Activated CD8-positive, alpha-beta memory T cell treated with anti-CD3 and anti-CD28 coated beads, Interleukin-2, amount 50 U/mL, for 48 hours (primary cell): ENCODE measurements around the gene KLHL29.

Source experiments
- DNase-seq: peaks from one replicate; pipeline ENCODE4 v3.0.0-alpha.2; 2020

Gene KLHL29

DNA sequence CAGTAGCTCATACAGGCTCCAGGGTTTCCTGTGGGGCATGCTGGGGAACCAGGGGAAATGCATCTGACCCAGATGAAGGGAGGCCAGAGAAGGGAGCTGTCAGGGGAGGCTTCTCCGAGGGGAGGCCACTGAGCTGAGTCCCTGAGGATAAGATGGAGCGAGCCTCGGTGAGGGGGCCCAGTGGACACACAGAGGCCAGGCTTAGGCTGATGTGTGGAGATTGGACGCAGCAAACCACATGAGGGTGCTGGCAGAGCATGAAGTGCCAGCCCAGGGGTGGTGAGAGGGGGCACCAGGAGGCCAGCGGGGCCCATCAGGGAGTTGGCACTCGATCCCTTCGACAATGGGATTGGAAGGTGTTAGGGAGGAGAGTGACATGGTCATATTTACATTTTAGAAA is 235.0 kb downstream of the KLHL29 start:
- DNase-seq, result no peak

DNA sequence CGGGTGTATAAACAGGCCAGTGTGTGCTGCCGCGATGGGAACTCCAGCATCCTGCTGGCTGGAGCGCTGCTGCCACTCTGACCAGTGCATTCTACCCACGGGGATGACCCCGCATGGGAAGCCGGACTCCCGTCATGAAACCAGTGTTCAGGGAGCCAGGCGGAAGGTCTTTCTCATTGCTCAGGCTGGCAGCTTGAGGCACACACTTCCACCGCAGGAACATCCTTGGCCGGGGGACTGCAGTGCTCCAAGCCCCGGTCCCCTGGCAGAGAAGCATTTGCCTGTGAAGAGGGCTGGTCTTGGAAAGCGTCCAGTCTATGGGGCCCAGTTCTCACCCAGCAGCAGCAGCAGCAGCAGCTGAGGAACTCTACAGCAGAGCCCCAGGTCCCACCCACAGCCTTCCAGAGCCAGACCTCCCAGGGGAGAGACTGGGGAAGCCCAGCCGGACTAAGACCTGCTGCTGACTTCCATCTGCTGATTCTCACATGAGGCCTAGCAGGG is 235.9 kb downstream of the KLHL29 start:
- DNase-seq, result no peak

DNA sequence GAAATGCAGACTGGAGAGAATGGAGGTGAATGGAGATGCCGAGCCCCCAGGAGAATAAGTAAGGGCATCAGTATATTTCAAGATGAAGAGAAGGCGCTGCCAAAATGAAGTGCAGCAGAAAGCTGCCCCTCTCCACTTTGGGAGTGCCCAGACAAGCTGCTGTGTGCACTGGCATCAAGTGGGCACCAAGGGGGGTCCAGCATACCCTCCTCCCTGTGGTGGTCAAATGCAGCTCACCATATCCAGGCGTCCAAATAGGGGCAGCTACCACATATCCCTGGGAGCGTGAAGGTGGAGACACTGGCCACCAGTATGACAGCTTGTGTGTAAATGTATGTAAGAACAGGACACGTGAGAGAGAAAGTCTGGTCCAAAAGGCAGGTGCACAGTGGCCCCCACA is 236.6 kb downstream of the KLHL29 start:
- no peak for DNase-seq

DNA sequence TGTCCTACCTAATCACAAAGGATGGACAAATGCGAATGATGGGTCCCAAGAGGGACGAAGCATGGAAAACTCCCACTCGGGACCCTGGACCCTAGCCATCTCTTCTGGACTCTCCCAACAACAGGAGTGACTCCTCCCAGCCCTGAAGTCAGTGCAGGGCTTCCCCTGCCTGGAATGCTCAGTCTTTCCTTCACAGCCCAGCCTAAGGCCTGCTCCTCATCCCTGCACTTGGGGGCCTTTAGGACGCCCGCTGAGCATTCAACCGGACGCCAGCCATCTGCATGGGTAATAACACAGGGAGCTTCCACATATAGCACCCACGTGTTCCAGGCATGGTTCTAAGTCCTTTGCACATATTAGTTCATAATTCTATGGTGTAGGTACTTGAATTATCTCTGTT is 237.5 kb downstream of the KLHL29 start:
- DNase-seq, result no peak

DNA sequence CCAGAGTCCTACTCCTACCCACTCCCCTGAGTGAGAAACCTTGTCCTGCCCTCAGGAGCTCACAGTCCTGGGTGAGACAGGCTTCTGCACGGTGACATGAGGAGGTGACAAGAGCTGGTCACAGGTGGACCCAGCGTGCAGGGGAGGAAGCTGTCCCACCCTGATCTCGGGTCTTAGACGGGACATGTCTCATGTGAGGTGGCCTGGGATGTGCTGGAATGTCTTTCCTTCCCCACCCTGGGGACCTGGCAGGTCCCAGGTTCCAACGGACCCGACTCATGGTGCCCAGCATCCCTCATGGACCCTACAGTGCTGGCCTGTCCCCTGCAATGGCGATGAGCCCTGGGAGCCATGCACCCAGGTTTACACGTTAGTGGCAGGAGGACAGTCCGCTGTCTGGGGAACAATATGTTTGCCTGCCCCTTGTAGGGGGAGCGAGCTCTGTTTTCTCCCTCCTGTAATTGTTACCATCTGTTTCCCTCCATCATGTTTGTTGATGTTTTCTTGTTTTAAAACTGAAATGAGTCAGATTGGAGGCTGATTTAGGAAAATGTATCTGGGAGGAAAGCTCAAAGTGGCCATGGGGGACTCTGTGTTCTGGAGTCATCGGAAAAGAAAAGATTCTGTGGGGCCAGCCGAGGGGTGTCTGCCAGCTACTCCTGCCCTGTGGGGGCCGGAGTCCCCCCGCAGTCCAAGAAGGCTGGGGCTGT is 238.1 kb downstream of the KLHL29 start:
- DNase-seq, result no peak

DNA sequence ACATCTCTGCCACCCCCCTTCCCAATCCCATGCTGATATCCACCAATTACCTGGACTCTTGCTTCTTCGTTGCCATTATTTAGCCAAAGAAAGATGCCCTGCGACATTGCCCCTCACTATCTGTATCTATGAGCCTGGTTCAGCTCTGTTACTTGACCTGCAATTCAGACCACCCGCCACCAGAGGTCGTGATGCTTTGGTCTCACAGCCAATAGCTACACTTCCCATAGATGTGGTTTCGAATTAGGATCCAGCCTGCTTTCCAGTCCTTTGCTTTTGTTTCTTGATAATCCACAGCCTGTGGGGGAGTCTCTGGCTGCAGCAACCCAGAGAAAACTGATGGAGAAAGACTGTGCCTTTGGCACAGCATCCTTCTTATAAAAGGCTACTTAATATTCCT is 239.4 kb downstream of the KLHL29 start:
- peak; percentile 79 for DNase-seq

DNA sequence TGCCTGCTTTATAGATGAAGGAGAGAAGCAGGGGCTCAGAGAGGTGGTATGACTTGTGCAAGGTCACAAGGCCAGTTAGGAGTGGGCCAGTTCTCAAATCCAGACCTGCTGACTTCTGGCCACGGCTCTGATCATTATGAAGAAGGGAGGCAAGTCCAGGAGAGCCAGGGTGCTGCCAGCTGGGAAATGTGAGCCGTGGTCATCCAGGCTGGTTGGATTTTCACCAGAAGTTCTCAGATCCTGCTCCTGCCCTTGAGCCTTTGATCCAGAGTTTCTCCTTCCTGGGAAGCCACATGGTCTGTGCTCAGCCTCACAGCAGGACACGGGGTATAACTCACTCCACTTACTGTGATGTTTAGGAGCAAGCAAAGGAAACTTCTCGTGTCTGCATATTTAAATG is 239.9 kb downstream of the KLHL29 start:
- no peak for DNase-seq

DNA sequence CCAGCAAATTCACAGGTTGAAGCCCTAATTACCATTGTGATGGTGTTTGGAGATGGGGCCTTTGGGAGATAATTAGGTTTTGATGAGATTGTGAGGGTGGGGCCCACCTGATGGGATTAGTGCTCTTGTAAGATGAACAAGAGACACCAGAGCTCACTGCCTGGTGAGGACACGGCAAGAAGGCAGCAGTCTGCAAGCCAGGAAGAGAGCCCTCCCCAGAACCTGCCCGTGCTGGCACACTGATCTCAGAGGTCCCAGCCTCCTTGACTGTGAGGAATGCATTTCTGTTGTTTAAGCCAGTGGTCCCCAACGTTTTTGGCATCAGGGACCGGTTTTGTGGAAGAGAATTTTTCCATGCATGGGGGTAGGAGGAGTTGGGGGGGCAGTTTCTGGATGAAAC is 240.7 kb downstream of the KLHL29 start:
- DNase-seq, result no peak

DNA sequence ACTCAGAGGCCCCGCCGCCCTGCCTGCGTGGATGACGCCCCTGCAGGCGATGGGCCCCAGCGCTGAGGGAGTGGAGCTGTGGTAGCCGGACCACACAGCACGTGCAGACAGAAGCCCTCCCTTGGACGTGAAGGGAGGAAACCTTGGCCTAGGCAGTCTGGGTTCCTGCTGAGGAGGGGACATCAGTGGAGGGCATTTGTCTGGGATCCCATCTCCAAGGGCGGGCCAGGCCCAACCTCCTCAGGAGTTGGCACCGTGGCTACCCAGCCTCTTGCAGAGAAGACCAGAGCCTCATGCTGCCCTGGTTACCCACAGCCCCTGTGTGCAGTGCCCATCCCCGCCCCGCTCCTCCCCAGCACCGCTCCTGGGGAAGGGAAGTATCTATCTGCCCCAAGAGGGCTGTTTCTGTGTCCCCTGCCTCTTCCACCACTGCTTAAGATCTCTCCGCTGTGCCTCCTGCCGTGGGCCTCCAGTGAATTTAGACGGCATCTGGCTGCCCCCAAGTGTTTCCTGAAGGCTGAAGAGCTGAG is 241.8 kb downstream of the KLHL29 start:
- no peak for DNase-seq

DNA sequence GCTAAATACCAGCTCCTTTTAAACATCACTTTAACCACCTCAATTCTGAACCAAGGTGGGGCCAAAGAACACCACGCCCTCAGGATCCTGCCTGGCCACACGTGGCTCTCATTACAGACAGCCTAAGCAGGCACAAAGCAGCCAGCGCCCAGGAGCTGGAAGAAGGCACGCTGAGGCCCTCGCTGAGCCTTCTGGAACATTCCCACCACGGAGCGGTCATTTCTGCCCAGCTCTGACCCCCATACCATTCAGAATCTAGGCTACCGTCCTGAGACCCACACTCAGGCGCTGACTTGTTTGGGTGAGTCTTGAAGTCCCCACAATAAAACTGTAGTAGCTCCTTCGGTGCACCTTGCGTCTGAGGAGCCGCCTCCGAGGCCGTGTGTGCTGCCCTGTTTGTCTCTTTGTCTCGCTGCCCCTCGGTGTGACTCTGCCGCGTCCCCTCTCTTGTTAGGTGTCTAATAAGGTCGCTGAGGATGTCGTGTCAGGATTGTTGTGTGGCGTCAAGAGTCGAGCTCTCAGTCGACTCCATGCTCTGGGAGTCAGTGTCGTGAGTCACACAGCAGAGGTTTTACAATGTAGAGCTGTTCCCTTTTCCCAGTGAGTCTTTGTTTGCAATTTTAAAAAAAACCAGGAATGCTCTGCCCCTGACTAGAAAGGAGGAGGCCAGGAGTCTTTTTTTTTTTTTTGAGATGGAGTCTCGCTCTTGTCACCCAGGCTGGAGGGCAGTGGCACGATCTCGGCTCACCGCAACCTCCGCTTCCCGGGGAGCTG is 242.4 kb downstream of the KLHL29 start:
- no peak for DNase-seq

DNA sequence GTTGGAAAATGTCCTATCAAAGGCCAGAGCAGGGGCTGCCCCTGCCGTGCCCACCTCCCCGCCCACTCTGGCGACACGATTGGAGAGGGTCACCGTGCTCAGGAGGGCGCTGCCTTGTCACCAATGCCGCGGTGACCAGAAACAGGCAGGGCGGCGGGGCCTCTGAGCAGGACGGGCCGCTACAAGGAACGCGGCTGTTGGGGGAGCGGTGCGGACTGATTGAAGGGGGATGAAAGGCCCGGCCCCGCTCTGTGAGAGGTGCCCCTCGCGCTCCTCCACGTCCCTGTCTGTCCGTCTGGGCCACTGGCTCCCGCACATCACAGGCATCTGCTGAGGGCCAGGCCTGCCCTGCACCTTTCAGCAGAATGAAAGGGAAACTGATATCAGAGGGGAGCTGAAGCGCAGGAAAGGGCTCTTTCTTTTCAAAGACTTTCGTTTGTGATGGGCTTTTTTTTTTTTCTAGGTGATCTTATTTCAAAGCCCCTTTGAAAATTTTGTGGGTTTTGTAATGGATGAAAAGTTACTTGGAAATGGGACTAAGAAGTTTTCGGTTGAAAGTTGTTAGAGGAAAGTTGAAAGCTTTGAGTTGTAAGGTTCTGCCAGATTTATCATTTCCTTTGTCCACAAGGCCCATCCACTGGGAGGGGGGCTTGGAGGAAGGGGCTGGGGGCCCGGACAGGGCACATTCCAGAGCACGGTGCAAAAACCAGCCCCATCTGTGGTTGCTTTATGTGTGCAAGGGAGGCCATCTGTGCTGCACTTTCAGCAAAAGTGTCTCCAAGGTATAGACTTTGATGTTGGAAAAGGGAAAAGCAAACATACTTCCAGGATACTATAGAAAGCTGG is 244.2 kb downstream of the KLHL29 start:
- DNase-seq, result no peak

DNA sequence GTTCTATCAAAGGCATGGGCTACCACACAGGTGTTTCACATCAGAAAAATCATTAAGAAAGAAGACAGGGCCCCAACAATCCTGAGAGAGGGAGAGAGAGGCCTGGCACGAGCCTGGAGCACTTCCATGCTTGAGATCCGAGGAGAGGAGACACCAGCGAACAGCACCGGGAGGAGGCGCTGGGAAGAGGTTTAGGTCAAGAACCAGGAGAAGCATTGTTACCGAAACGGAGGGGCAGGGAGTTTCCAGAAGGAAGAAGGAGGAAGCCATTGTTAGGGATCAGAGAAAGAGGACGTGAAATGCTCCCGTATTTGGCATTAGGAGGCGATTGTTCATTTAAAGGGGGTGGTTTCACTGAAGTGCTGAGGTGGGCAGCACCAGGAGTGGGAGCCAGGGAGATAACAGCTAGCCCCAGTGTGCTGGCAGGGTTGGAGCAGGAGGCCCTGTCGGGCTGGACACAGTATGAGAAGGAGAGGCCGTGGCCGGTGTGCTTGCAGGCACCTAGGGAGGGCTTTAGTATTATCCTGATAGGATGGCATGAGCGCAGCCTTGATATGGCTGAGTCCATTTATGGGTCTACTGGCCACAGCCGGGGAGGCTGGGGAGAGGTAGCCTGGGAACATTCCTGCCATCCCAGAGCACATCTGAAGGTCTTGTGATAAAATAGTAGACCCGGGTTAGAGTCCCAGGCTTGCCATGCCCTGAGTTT is 244.9 kb downstream of the KLHL29 start:
- no peak for DNase-seq

DNA sequence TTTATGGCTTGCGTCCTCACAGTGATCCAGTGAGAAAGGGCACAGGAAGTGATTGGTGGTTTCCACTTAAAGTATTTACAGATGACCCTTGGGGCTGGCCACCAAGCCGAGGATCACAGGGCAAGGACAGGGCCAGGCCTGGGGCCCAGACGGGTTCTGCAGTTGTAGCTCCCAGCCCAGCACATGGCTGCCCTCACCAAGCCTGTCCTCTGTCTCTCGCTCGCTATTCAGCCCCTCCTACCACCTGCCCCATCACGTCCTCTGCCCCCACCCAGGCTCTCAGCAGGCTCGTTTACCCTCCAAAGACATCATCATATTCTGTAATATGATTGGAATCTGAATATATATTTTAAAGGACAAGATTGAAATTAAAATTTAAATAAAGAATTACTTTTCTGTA is 246.0 kb downstream of the KLHL29 start:
- DNase-seq, result no peak

DNA sequence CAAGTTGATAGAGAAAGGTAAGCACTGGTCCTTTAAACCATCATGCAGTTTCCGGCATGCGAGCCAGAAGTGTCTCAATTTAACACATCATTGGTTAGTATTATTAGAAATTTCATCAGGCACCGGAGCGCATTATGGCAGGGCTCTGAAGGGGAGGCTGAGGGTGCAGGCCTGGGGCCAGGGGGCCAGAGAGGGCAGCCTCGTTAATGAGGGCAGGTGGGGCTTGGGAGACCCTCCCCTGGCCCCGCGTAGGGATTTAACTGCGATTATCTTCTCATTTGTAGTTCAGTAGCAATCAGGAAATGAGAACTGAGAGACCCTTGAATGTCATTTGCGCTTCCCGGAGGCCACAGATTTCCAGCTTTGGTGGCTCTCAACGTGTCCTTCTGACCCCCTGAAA is 246.4 kb downstream of the KLHL29 start:
- no peak for DNase-seq

DNA sequence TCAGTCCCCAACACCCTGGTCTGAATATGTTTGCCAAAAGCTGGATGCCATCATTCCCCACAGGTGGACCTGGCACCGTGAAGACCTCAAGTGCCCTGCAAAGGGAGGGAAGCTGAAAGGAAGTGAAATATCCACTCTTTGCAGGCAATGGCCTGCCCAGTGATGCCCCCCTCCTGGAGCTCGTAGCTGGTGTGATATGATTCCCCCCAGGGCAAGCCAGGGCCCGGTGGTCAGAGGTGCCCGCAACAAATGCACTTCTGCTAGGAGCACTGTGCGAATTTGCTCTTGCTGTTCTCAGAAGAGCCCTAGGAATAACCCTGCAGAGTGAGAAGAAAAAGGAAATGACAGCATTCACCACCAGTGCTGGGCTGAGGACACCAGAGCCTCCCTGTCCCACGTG is 247.4 kb downstream of the KLHL29 start:
- no peak for DNase-seq

DNA sequence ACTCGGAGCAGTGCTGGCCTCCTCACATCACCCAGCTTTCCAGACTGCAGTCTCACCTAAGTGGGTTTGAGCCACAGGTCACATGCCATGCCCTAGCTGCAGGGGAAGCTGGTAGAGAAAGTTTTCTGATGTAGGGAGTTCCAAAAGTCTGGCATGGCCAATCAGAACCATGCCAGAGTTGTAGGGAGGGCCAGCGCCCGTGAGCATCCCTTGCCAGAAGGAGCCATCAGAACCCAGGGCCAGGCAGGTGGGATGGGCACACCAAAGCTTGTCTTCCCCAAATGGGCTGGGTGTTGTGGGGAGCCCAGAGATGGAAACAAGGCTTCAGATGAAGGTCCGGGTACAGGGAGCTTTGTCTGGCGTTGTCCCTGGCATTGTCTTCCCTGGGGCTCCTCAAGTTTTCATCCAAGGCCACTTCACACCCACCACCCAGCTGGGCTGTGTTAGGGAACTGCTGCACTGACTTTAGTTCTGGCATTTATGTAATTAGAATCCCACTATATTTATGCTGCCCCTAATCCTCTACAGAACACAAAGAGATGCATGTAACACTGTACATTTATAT is 247.9 kb downstream of the KLHL29 start:
- no peak for DNase-seq

DNA sequence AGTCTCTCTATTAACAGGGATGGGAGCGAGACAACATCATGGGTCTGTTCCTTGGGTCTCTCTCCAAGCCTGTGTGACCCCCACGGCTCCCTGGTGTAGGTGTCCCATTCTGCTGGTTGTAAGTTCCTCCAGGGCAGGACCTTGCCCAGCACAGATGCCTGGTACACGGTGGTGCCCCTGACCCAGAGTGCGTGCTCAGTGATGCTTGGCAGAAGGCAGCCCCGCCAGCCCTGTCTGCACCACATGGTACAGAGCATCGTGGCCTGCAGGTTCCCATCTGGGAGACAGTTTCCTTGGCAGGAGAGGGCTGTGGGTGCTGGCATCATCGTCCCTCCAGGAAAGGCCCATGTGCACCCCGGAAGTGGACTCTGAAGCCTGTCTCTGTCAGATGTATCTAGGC is 249.0 kb downstream of the KLHL29 start:
- DNase-seq, result no peak

DNA sequence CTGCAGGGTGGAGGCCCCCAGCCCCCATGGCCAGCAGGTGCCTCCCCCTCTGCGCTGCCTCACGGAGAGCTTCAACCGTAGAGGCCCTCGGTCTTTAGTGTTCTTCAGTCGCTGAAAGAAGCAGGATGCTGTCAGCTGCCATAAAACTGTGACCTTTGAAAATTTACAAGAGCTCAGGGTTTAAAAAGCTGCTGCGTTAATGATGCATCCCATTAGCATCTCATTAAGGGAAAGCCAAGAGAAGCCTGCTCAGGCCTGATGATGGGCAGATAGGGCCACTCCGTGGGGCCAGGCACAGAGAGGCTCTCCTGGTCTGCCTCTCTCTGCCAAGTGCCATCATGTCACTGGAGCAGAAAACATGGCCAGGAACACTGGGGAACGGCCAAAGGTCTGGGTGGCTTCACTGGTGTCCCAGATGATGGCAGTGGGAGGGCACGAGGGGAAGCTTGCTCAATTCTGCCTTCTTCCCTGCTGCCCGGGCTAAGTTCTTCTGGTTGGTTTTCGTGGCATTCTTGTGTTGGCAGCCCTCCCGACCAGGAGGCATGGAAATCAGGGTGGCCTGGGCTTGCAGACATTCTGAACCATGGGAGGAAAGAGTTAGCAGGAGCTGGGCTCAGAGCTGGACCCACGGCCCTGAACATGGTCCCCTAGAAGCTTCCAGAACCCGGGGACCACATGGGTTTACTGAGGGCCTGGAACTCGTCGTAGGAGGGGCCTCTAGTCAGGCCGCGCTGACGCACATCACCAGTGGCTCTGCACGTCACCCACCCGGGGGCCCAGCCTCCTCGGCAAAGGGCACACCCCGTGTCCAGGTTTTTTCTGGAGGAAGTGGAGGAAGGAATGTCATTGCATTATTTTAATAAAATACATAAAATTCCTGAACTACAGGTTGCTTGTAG is 250.7 kb downstream of the KLHL29 start:
- no peak for DNase-seq

DNA sequence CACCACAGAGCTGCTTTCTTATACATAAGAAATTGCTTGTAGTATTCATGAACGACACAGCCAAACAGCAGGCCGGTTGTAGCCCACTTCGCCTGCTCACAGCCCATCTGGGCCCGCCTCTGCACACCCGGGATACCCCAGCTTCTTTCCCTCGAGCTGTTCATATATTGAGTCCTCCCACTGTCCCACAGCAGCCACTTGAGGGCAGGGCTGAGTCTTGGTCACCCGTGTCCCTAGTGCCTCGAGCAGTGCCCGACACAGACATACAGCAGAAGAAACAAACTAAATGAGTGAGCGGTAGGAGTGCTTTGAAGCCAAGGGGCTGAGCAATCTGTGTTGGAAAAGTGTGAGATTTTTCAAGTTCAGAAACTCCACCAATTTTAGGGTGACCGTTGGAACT is 251.4 kb downstream of the KLHL29 start:
- no peak for DNase-seq

DNA sequence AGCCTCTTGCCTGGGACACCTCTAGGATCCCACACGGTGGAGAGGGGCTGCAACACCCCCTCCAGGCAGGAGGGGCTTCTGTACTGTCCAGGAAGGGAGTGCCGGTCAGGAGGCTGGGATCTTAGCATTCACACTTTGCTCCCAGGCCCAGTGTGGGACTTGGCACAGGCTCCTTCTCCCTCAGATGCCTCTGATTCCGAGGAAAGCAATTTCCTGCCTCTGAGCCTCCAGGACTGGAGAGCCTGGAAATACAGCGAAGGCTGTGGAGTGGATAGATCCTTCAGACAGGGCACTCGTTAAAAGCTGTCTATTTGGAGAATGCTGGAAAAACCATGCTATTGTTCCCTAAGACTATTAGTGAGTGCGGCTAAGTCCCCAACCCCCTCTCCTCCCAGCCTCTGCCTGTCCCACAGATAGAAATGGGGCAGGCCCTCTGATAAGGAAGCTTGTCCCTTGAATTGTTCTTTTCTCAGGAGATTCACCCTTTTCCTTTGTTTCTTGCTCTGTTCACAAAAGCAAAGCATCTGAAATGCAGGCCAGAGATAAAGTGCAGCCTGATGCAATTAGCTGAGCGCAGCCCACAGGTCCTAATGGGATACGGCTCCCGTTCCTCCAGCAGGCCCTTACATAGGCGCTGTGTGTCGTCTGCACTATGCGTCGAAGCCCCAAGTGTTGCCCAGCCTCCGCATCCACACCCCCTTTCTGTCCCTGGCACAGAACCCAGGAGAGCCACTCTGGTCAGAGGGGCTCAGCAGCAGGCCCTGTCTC is 252.2 kb downstream of the KLHL29 start:
- DNase-seq, result no peak
